ENCODE measurements around the gene KLHL7.

The KLHL7 gene, protein sequence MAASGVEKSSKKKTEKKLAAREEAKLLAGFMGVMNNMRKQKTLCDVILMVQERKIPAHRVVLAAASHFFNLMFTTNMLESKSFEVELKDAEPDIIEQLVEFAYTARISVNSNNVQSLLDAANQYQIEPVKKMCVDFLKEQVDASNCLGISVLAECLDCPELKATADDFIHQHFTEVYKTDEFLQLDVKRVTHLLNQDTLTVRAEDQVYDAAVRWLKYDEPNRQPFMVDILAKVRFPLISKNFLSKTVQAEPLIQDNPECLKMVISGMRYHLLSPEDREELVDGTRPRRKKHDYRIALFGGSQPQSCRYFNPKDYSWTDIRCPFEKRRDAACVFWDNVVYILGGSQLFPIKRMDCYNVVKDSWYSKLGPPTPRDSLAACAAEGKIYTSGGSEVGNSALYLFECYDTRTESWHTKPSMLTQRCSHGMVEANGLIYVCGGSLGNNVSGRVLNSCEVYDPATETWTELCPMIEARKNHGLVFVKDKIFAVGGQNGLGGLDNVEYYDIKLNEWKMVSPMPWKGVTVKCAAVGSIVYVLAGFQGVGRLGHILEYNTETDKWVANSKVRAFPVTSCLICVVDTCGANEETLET

DNA sequence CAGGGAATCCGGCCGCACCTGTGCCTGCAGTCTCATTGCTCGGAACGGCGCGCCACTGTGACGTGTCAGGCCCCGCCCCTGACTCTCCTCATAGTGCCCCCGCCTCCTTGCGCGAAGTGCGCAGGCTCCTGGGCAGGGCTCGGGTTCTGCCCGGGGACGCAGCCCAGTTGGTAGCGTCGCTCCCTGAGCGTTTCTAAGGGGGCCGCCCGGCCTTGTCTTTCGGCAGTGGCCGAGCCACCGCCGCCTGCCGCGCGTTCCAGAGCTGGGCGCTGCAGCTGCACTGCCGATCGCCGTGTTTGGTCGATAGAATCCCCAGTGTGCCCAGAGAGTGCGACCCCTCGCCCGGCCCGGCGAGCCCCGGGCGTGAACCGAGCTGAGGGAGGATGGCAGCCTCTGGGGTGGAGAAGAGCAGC is at the start of gene KLHL7:
Gene KLHL7, plus strand, starts transcription at position 142 of the 413 bp plus-strand sequence. Its CDS starts 242 bp downstream, at position 384.
- H3F3A ChIP-seq (ENCODE audit: low read depth): peaks cover 3% of the 10 kb centered on the region; the same call in 1 of the 2 replicates
- no peak for TF ChIP-seq EZH2phosphoT487 (IDR thresholded peaks at IDR 0.05; ENCODE audit: borderline replicate concordance)
- TF ChIP-seq, protein P1, sequence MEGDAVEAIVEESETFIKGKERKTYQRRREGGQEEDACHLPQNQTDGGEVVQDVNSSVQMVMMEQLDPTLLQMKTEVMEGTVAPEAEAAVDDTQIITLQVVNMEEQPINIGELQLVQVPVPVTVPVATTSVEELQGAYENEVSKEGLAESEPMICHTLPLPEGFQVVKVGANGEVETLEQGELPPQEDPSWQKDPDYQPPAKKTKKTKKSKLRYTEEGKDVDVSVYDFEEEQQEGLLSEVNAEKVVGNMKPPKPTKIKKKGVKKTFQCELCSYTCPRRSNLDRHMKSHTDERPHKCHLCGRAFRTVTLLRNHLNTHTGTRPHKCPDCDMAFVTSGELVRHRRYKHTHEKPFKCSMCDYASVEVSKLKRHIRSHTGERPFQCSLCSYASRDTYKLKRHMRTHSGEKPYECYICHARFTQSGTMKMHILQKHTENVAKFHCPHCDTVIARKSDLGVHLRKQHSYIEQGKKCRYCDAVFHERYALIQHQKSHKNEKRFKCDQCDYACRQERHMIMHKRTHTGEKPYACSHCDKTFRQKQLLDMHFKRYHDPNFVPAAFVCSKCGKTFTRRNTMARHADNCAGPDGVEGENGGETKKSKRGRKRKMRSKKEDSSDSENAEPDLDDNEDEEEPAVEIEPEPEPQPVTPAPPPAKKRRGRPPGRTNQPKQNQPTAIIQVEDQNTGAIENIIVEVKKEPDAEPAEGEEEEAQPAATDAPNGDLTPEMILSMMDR (conservative IDR thresholded peaks at IDR 0.05; ENCODE audit: low read length): no peak
- H2AFZ ChIP-seq (ENCODE audit: low read length): peak within 1 kb of the TSS; percentile 100
- peaks cover 43% of the 10 kb centered on the region for H3K4me1 ChIP-seq (ENCODE audit: insufficient read depth, low read length, poor library complexity, severe bottlenecking)
- H3K4me2 ChIP-seq (ENCODE audit: low read depth, low read length, poor library complexity, severe bottlenecking): peak within 1 kb of the TSS; percentile 93
- H3K79me2 ChIP-seq (ENCODE audit: insufficient read depth, low read length): peaks cover 42% of the 10 kb centered on the region
- no peaks in the 10 kb centered on the region for H3K9me2 ChIP-seq (replicated peaks; ENCODE audit: low read depth, low read length)
- peak within 1 kb of the TSS; percentile 83 for H3K9ac ChIP-seq (ENCODE audit: low read depth, low read length, poor library complexity, severe bottlenecking)
- no peaks in the 10 kb centered on the region for H3K27me3 ChIP-seq (ENCODE audit: insufficient read depth, low read length, poor library complexity, severe bottlenecking)
- H3K9me3 ChIP-seq (ENCODE audit: insufficient read depth, low read depth, low read length): no peaks in the 10 kb centered on the region; the same call in 1 of the 2 replicates
- H3K4me3 ChIP-seq (ENCODE audit: low read length, poor library complexity, severe bottlenecking): peak within 1 kb of the TSS; percentile 94
- H4K20me1 ChIP-seq (ENCODE audit: insufficient read depth, low read length, poor library complexity, severe bottlenecking): peaks cover 16% of the 10 kb centered on the region
- no peaks in the 10 kb centered on the region for H3K36me3 ChIP-seq (ENCODE audit: insufficient read depth, low read length)

DNA sequence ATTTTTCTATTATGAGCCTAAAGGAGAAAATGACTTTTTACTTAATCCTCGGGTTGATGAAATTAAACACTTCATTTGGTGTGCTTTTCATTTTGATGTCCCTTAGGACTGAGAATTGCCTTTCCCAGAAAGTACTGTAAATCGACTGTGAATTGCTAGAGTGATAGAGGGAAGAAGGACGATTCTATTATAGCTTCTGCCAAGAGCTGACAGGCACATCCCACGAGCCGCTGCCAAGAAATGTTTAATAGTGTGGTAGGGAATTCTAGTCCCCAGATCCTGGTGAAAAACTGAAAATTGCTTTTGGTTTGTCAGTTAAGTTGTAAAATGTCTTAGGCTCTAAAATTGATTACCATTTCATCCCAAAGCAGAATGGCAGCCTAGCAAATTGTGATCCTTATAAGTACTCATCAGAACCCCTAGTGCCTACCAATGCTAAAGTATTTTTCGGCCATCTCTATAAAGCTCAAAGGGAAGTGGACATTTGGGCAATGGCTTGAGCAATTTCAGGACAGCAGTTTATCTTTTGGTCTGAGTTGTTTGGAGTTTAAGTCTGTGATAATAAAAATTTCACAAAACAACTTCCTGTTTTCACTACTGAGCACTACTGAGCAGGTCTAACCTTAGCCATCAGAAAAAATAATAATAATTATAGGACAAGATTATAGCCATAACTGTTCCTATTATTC is 47.0 kb upstream of the KLHL7 start:
- H3K9me3 ChIP-seq (ENCODE audit: insufficient read depth, low read depth, low read length): no peaks in the 10 kb centered on the region
- H3K9me2 ChIP-seq (replicated peaks; ENCODE audit: low read depth, low read length): no peaks in the 10 kb centered on the region
- H3K4me1 ChIP-seq (ENCODE audit: insufficient read depth, low read length, poor library complexity, severe bottlenecking): no peaks in the 10 kb centered on the region
- H3K4me3 ChIP-seq (ENCODE audit: low read length, poor library complexity, severe bottlenecking): no peak overlapping the region
- no peaks in the 10 kb centered on the region for H3K36me3 ChIP-seq (ENCODE audit: insufficient read depth, low read length)
- peak overlapping the region; percentile 34; the same call in 1 of the 2 replicates for H2AFZ ChIP-seq (ENCODE audit: low read length)
- H3K9ac ChIP-seq (ENCODE audit: low read depth, low read length, poor library complexity, severe bottlenecking): no peak overlapping the region
- H3K27me3 ChIP-seq (ENCODE audit: insufficient read depth, low read length, poor library complexity, severe bottlenecking): no peaks in the 10 kb centered on the region
- no peaks in the 10 kb centered on the region for H3K79me2 ChIP-seq (ENCODE audit: insufficient read depth, low read length)
- no peaks in the 10 kb centered on the region for H4K20me1 ChIP-seq (ENCODE audit: insufficient read depth, low read length, poor library complexity, severe bottlenecking)
- H3F3A ChIP-seq (ENCODE audit: low read depth): no peaks in the 10 kb centered on the region
- TF ChIP-seq, protein P1 (conservative IDR thresholded peaks at IDR 0.05; ENCODE audit: low read length): no peak
- no peak for TF ChIP-seq EZH2phosphoT487 (IDR thresholded peaks at IDR 0.05; ENCODE audit: borderline replicate concordance)
- H3K4me2 ChIP-seq (ENCODE audit: low read depth, low read length, poor library complexity, severe bottlenecking): no peak overlapping the region

DNA sequence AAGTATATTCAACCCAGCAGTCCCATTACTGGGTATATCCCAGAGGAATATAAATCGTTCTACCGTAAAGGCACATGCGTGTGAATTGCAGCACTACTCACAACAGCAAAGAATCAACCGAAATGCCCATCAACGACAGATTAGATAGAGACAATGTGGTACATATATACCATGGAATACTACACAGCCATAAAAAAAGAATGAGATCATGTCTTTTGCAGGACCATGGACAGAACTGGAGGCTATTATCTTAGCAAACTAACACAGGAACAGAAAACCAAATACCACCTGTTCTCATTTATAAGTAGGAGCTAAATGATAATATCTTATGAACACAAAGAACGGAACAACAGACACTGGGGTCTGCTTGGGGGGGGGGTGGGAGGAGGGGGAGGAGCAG is 44.3 kb upstream of the KLHL7 start:
- no peaks in the 10 kb centered on the region for H3K36me3 ChIP-seq (ENCODE audit: insufficient read depth, low read length)
- TF ChIP-seq EZH2phosphoT487 (IDR thresholded peaks at IDR 0.05; ENCODE audit: borderline replicate concordance): no peak
- TF ChIP-seq, protein P1 (conservative IDR thresholded peaks at IDR 0.05; ENCODE audit: low read length): no peak
- H3K9me2 ChIP-seq (replicated peaks; ENCODE audit: low read depth, low read length): no peaks in the 10 kb centered on the region
- H3K27me3 ChIP-seq (ENCODE audit: insufficient read depth, low read length, poor library complexity, severe bottlenecking): no peaks in the 10 kb centered on the region
- no peak overlapping the region for H3K9ac ChIP-seq (ENCODE audit: low read depth, low read length, poor library complexity, severe bottlenecking)
- H3K79me2 ChIP-seq (ENCODE audit: insufficient read depth, low read length): no peaks in the 10 kb centered on the region
- H2AFZ ChIP-seq (ENCODE audit: low read length): no peak overlapping the region
- no peak overlapping the region for H3K4me3 ChIP-seq (ENCODE audit: low read length, poor library complexity, severe bottlenecking)
- H3K9me3 ChIP-seq (ENCODE audit: insufficient read depth, low read depth, low read length): no peaks in the 10 kb centered on the region
- no peak overlapping the region for H3K4me2 ChIP-seq (ENCODE audit: low read depth, low read length, poor library complexity, severe bottlenecking)
- no peaks in the 10 kb centered on the region for H3K4me1 ChIP-seq (ENCODE audit: insufficient read depth, low read length, poor library complexity, severe bottlenecking)
- H3F3A ChIP-seq (ENCODE audit: low read depth): no peaks in the 10 kb centered on the region
- H4K20me1 ChIP-seq (ENCODE audit: insufficient read depth, low read length, poor library complexity, severe bottlenecking): no peaks in the 10 kb centered on the region

Measured in Loucy (cell line).